Measurements from ENCODE around the gene HMBS. TPM values are rescaled to one million over a fixed set of nuclear protein-coding genes. Genes with fewer than 3 reads are reported as not detected.

The HMBS gene
- polyA plus RNA-seq, 1 donor, result 25.3 TPM

- H3K27me3 ChIP-seq (ENCODE audit: control insufficient read depth, insufficient read depth, low read length), result no peaks in the 10 kb centered on the region
- WGBS (ENCODE audit: insufficient coverage, low lambda C conversion rate), result no CpG with 5 or more reads among the region's 4 CpGs
- peak in 1 of 2 donors; percentile 15 for DNase-seq
These were observed 19.3 kb upstream of the HMBS start for GRCh38 chr11:119065369-119065768.

GRCh38 chr11:119067371-119068222, 17.1 kb upstream of the HMBS start, which contains the start of gene VPS11:
VPS11 (plus strand) TSS chr11:119067818; CDS start chr11:119067824, 6 bp downstream.
- Histone ChIP-seq H3K4me3 (ENCODE audit: low read length) (peak within 1 kb of the TSS; percentile 69), H3K9me3 (ENCODE audit: control insufficient read depth, low read depth, low read length) (no peaks in the 10 kb centered on the region), H3K36me3 (ENCODE audit: control insufficient read depth, insufficient read depth, low read length) (peaks cover 16% of the 10 kb centered on the region), H3K27ac (ENCODE audit: low read length) (peak within 1 kb of the TSS; percentile 65), H3K4me1 (ENCODE audit: control insufficient read depth, insufficient read depth, low read length) (peaks cover 4% of the 10 kb centered on the region), H3K27me3 (ENCODE audit: control insufficient read depth, insufficient read depth, low read length) (no peaks in the 10 kb centered on the region)
- DNase-seq, result peak; percentile 97
- no CpG with 5 or more reads among the region's 49 CpGs for WGBS (ENCODE audit: insufficient coverage, low lambda C conversion rate)

More at GRCh38 chr11:119065369-119065768, 19.3 kb upstream of the HMBS start:
- no peak overlapping the region for H3K4me3 ChIP-seq (ENCODE audit: low read length)
- H3K36me3 ChIP-seq (ENCODE audit: control insufficient read depth, insufficient read depth, low read length), result peaks cover 4% of the 10 kb centered on the region
- H3K27ac ChIP-seq (ENCODE audit: low read length), result no peak overlapping the region
- H3K9me3 ChIP-seq (ENCODE audit: control insufficient read depth, low read depth, low read length), result no peaks in the 10 kb centered on the region
- H3K4me1 ChIP-seq (ENCODE audit: control insufficient read depth, insufficient read depth, low read length), result peaks cover 4% of the 10 kb centered on the region

- WGBS (ENCODE audit: insufficient coverage, low lambda C conversion rate), result no CpG with 5 or more reads among the region's 11 CpGs
- H3K4me3 ChIP-seq (ENCODE audit: low read length), result no peak overlapping the region
- peak overlapping the region; percentile 78 for H3K27ac ChIP-seq (ENCODE audit: low read length)
- H3K9me3 ChIP-seq (ENCODE audit: control insufficient read depth, low read depth, low read length), result no peaks in the 10 kb centered on the region
- DNase-seq, result peak; percentile 86 to 92
- peaks cover 38% of the 10 kb centered on the region for H3K4me1 ChIP-seq (ENCODE audit: control insufficient read depth, insufficient read depth, low read length)
- H3K27me3 ChIP-seq (ENCODE audit: control insufficient read depth, insufficient read depth, low read length), result no peaks in the 10 kb centered on the region
- H3K36me3 ChIP-seq (ENCODE audit: control insufficient read depth, insufficient read depth, low read length), result peaks cover 77% of the 10 kb centered on the region
These were observed 6.8 kb upstream of the HMBS start for GRCh38 chr11:119077839-119078238.

- DNase-seq, result no peak
- peaks cover 38% of the 10 kb centered on the region for H3K4me1 ChIP-seq (ENCODE audit: control insufficient read depth, insufficient read depth, low read length)
- no peak overlapping the region for H3K4me3 ChIP-seq (ENCODE audit: low read length)
- peak overlapping the region; percentile 78 for H3K27ac ChIP-seq (ENCODE audit: low read length)
- no peaks in the 10 kb centered on the region for H3K27me3 ChIP-seq (ENCODE audit: control insufficient read depth, insufficient read depth, low read length)
- no CpG with 5 or more reads among the region's 19 CpGs for WGBS (ENCODE audit: insufficient coverage, low lambda C conversion rate)
- H3K36me3 ChIP-seq (ENCODE audit: control insufficient read depth, insufficient read depth, low read length), result peaks cover 67% of the 10 kb centered on the region
- H3K9me3 ChIP-seq (ENCODE audit: control insufficient read depth, low read depth, low read length), result no peaks in the 10 kb centered on the region
These were observed 5.8 kb upstream of the HMBS start for GRCh38 chr11:119078675-119079420.

GRCh38 chr11:119081682-119082260, 2.9 kb upstream of the HMBS start:
- Histone ChIP-seq H3K27ac (ENCODE audit: low read length) (peak overlapping the region; percentile 51), H3K9me3 (ENCODE audit: control insufficient read depth, low read depth, low read length) (no peaks in the 10 kb centered on the region), H3K36me3 (ENCODE audit: control insufficient read depth, insufficient read depth, low read length) (peaks cover 56% of the 10 kb centered on the region), H3K27me3 (ENCODE audit: control insufficient read depth, insufficient read depth, low read length) (no peaks in the 10 kb centered on the region), H3K4me1 (ENCODE audit: control insufficient read depth, insufficient read depth, low read length) (peaks cover 42% of the 10 kb centered on the region), H3K4me3 (ENCODE audit: low read length) (no peak overlapping the region)
- DNase-seq, result no peak
- no CpG with 5 or more reads among the region's 7 CpGs for WGBS (ENCODE audit: insufficient coverage, low lambda C conversion rate)

- Histone ChIP-seq H3K4me1 (ENCODE audit: control insufficient read depth, insufficient read depth, low read length) (peaks cover 17% of the 10 kb centered on the region), H3K4me3 (ENCODE audit: low read length) (peak overlapping the region; percentile 83), H3K9me3 (ENCODE audit: control insufficient read depth, low read depth, low read length) (no peaks in the 10 kb centered on the region), H3K27ac (ENCODE audit: low read length) (peak overlapping the region; percentile 87), H3K27me3 (ENCODE audit: control insufficient read depth, insufficient read depth, low read length) (no peaks in the 10 kb centered on the region), H3K36me3 (ENCODE audit: control insufficient read depth, insufficient read depth, low read length) (peaks cover 26% of the 10 kb centered on the region)
- DNase-seq, result no peak
- no CpG with 5 or more reads among the region's 13 CpGs for WGBS (ENCODE audit: insufficient coverage, low lambda C conversion rate)
These were observed 761 bp downstream of the HMBS start for GRCh38 chr11:119085437-119085847.

GRCh38 chr11:119087123-119087522, 2.4 kb downstream of the HMBS start:
- whole genome bisulfite sequencing (ENCODE audit: insufficient coverage, low lambda C conversion rate), result no CpG with 5 or more reads among the region's 6 CpGs

GRCh38 chr11:119087747-119088241, 3.1 kb downstream of the HMBS start:
- no peak overlapping the region for H3K4me3 ChIP-seq (ENCODE audit: low read length)
- no peak for DNase-seq
- no peaks in the 10 kb centered on the region for H3K9me3 ChIP-seq (ENCODE audit: control insufficient read depth, low read depth, low read length)
- WGBS (ENCODE audit: insufficient coverage, low lambda C conversion rate), result no CpG with 5 or more reads among the region's 2 CpGs
- H3K27ac ChIP-seq (ENCODE audit: low read length), result no peak overlapping the region
- no peaks in the 10 kb centered on the region for H3K27me3 ChIP-seq (ENCODE audit: control insufficient read depth, insufficient read depth, low read length)
- peaks cover 15% of the 10 kb centered on the region for H3K4me1 ChIP-seq (ENCODE audit: control insufficient read depth, insufficient read depth, low read length)
- H3K36me3 ChIP-seq (ENCODE audit: control insufficient read depth, insufficient read depth, low read length), result peaks cover 19% of the 10 kb centered on the region

More at GRCh38 chr11:119087123-119087522, 2.4 kb downstream of the HMBS start:
- Histone ChIP-seq H3K27me3 (ENCODE audit: control insufficient read depth, insufficient read depth, low read length) (no peaks in the 10 kb centered on the region), H3K4me1 (ENCODE audit: control insufficient read depth, insufficient read depth, low read length) (peaks cover 9% of the 10 kb centered on the region), H3K36me3 (ENCODE audit: control insufficient read depth, insufficient read depth, low read length) (peaks cover 16% of the 10 kb centered on the region), H3K4me3 (ENCODE audit: low read length) (no peak overlapping the region), H3K27ac (ENCODE audit: low read length) (no peak overlapping the region), H3K9me3 (ENCODE audit: control insufficient read depth, low read depth, low read length) (no peaks in the 10 kb centered on the region)
- DNase-seq, result no peak

- H3K4me1 ChIP-seq (ENCODE audit: control insufficient read depth, insufficient read depth, low read length), result peaks cover 21% of the 10 kb centered on the region
- 100% methylated on average over 1 of the region's 9 CpGs for WGBS (ENCODE audit: insufficient coverage, low lambda C conversion rate)
- H3K9me3 ChIP-seq (ENCODE audit: control insufficient read depth, low read depth, low read length), result no peaks in the 10 kb centered on the region
- H3K4me3 ChIP-seq (ENCODE audit: low read length), result no peak overlapping the region
- no peaks in the 10 kb centered on the region for H3K27me3 ChIP-seq (ENCODE audit: control insufficient read depth, insufficient read depth, low read length)
- H3K36me3 ChIP-seq (ENCODE audit: control insufficient read depth, insufficient read depth, low read length), result peaks cover 24% of the 10 kb centered on the region
- H3K27ac ChIP-seq (ENCODE audit: low read length), result no peak overlapping the region
- no peak for DNase-seq
These were observed 3.7 kb downstream of the HMBS start for GRCh38 chr11:119088406-119088805.

GRCh38 chr11:119089319-119089718, 4.6 kb downstream of the HMBS start:
- Histone ChIP-seq H3K4me1 (ENCODE audit: control insufficient read depth, insufficient read depth, low read length) (peaks cover 20% of the 10 kb centered on the region), H3K36me3 (ENCODE audit: control insufficient read depth, insufficient read depth, low read length) (peaks cover 24% of the 10 kb centered on the region)

More at GRCh38 chr11:119089319-119089718, 4.6 kb downstream of the HMBS start:
- WGBS (ENCODE audit: insufficient coverage, low lambda C conversion rate), result no CpG with 5 or more reads among the region's 1 CpG
- Histone ChIP-seq H3K27ac (ENCODE audit: low read length) (no peak overlapping the region), H3K27me3 (ENCODE audit: control insufficient read depth, insufficient read depth, low read length) (no peaks in the 10 kb centered on the region), H3K4me3 (ENCODE audit: low read length) (no peak overlapping the region), H3K9me3 (ENCODE audit: control insufficient read depth, low read depth, low read length) (peaks cover 2% of the 10 kb centered on the region)
- no peak for DNase-seq
